Measurements from ENCODE around the gene GLIS2. TPM values are rescaled to one million over a fixed set of nuclear protein-coding genes. Genes with fewer than 3 reads are reported as not detected.

Gene GLIS2
- total and polyA plus RNA-seq, 4 donors: 12.3 to 72.6 (median 29.3) TPM

DNA sequence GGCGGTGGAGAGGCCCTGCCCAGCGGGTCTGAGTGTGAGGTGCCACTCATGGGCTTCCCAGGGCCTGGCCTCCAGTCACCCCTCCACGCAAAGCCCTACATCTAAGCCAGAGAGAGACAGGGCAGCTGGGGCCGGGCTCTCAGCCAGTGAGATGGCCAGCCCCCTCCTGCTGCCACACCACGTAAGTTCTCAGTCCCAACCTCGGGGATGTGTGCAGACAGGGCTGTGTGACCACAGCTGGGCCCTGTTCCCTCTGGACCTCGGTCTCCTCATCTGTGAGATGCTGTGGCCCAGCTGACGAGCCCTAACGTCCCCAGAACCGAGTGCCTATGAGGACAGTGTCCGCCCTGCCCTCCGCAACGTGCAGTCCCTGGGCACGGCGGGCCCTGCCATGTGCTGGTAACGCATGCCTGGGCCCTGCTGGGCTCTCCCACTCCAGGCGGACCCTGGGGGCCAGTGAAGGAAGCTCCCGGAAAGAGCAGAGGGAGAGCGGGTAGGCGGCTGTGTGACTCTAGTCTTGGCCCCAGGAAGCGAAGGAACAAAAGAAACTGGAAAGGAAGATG lies 67.0 kb downstream of the GLIS2 start:
- peak overlapping the region in 1 of 2 donors; percentile 12 for H3K27ac ChIP-seq (ENCODE audit: low read depth in 1 of 2, low read length in 2 of 2)
- H3K4me1 ChIP-seq (ENCODE audit: control insufficient read depth in 1 of 2, insufficient read depth in 2 of 2, low read length in 2 of 2): peaks cover 0 to 6% of the 10 kb centered on the region in 2 donors
- no peaks in the 10 kb centered on the region for H3K27me3 ChIP-seq (ENCODE audit: control insufficient read depth in 1 of 2, insufficient read depth in 2 of 2, low read length in 1 of 2)
- H3K36me3 ChIP-seq (ENCODE audit: control insufficient read depth in 1 of 2, insufficient read depth in 2 of 2, low read length in 1 of 2): peaks cover 0 to 13% of the 10 kb centered on the region in 2 donors
- no peaks in the 10 kb centered on the region for H3K9me3 ChIP-seq (ENCODE audit: control insufficient read depth, low read length)
- DNase-seq (peak in 1 of 2 donors; percentile 51), ATAC-seq (ENCODE audit: low FRiP score) (no peak)
- intact Hi-C loops (cut with DNase I): no loop called here
- H3K4me3 ChIP-seq (ENCODE audit: low read length in 2 of 2): no peak overlapping the region
- WGBS, 2 donors: 34 to 41% methylated on average over 21 of the region's 21 CpGs

DNA sequence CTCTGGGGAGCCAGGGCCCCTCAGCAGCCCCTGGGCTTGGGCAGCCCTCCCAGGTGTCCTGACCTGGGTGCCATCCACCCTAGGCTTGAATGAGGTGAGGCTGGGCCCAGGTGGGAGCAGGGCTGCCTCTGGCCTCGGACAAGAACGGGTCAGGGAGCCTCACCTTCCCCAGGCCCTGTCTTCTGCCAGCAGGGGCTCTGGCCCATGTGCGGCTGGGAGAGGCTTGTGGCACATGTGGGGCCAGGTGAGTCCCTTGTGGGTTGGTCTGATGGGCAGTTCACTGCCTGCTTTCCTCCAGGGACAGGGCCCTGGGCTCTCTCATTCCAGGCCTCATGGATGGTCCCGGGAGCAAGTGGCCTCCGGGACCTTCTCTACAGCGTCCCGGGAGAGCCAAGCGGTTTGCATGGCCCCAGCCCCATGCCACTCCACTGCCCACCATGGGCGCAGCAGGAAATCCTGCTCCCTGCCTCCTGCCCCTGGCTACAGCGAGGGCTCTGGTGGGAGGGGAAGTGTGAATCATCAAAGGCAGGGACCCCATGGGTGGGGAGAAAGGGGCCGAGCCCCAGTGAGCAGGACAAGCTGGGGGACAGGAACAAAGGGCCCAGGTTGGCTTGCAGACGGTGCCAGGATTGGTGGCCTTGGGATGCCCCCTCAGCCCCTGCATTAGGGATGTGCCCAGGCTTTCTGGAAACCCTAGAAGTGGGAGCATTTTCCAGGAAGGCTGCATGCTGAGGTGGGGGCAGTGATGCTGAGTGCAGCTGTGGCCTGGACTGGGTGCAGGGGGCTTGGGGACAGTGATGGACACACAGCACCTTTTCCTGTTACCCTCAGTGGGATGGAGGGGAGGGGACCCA lies 68.0 kb downstream of the GLIS2 start:
- ATAC-seq (ENCODE audit: low FRiP score): no peak
- peak in 1 of 2 donors; percentile 45 for DNase-seq
- H3K4me3 ChIP-seq (ENCODE audit: low read length in 2 of 2): no peak overlapping the region
- peaks cover 0 to 13% of the 10 kb centered on the region in 2 donors for H3K36me3 ChIP-seq (ENCODE audit: control insufficient read depth in 1 of 2, insufficient read depth in 2 of 2, low read length in 1 of 2)
- peak overlapping the region in 1 of 2 donors; percentile 66 for H3K27ac ChIP-seq (ENCODE audit: low read depth in 1 of 2, low read length in 2 of 2)
- H3K9me3 ChIP-seq (ENCODE audit: control insufficient read depth, low read length): no peaks in the 10 kb centered on the region
- peaks cover 0 to 7% of the 10 kb centered on the region in 2 donors for H3K4me1 ChIP-seq (ENCODE audit: control insufficient read depth in 1 of 2, insufficient read depth in 2 of 2, low read length in 2 of 2)
- H3K27me3 ChIP-seq (ENCODE audit: control insufficient read depth in 1 of 2, insufficient read depth in 2 of 2, low read length in 1 of 2): no peaks in the 10 kb centered on the region
- intact Hi-C loops (cut with DNase I): no loop called here
- 59% methylated on average over 10 to 12 of the region's 12 CpGs for WGBS, 2 donors

DNA sequence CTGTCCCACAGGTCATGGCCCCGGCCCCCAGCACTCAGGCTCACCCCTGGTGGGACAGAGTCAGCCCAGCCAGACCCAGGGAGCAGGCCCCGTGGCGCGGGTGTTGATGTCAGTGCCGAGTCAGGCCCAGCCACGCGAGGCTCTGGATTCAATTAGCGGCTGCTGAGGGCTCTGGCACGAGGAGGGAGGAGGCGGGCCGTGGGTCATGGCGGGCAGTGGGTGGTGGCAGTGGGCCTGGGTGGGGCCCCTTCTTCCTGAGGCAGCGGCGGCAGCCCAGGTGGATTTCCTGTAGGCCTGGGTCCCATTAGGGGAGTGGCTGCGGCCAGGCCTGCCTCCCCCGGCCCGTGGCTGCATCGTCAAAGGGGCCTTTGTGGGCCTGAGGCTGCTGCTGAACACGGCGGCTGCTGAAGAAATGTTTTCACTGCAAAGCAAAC lies 68.7 kb downstream of the GLIS2 start:
- DNase-seq (peak; percentile 72 to 86), ATAC-seq (ENCODE audit: low FRiP score) (peak; percentile 2)
- 12 to 18% methylated on average over 15 to 20 of the region's 20 CpGs for WGBS, 2 donors
- peak overlapping the region; percentile 66 to 84 for H3K27ac ChIP-seq (ENCODE audit: low read depth in 1 of 2, low read length in 2 of 2)
- peaks cover 0 to 13% of the 10 kb centered on the region in 2 donors for H3K36me3 ChIP-seq (ENCODE audit: control insufficient read depth in 1 of 2, insufficient read depth in 2 of 2, low read length in 1 of 2)
- peaks cover 0 to 7% of the 10 kb centered on the region in 2 donors for H3K4me1 ChIP-seq (ENCODE audit: control insufficient read depth in 1 of 2, insufficient read depth in 2 of 2, low read length in 2 of 2)
- no peaks in the 10 kb centered on the region for H3K27me3 ChIP-seq (ENCODE audit: control insufficient read depth in 1 of 2, insufficient read depth in 2 of 2, low read length in 1 of 2)
- H3K9me3 ChIP-seq (ENCODE audit: control insufficient read depth, low read length): no peaks in the 10 kb centered on the region
- intact Hi-C loops (cut with DNase I): no loop called here
- H3K4me3 ChIP-seq (ENCODE audit: low read length in 2 of 2): no peak overlapping the region

DNA sequence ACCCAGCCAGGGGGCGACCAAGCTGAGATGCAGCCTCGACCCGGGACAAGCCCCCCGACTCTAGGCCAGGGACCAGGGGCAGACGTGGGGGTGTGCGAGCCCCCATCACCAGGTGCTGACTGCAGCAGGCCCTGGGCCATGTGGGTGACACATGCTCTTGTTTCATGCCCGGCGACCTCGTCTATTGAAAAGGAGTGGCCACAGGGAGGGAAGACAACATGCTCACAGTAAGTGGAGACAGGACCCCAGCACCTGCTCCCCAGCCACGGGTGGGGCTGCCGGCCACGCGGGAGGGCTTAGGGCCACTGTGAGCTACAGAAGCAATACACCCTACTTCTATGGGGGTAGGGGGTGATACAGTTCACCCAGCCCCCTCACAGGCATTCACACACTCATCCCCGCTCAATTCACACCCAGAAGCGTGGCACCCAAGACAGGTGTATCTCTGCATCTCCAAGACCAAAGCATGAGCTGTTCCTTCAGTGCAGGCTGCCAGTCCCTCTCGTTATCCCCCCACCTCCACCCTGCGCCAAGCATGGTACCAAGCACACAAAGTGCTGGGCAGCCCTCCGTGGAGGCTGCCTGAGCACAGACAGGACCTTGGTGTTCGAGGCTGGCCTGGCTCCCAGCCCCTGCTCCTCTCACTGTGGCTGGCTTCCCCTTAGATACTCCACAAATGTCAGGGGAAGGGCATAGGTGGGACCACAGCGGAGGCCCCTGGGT lies 69.4 kb downstream of the GLIS2 start:
- ATAC-seq (ENCODE audit: low FRiP score) (no peak), DNase-seq (peak in 1 of 2 donors; percentile 54)
- Histone ChIP-seq H3K27ac (ENCODE audit: low read depth in 1 of 2, low read length in 2 of 2) (peak overlapping the region; percentile 84 to 88), H3K9me3 (ENCODE audit: control insufficient read depth, low read length) (no peaks in the 10 kb centered on the region), H3K36me3 (ENCODE audit: control insufficient read depth in 1 of 2, insufficient read depth in 2 of 2, low read length in 1 of 2) (peaks cover 0 to 13% of the 10 kb centered on the region in 2 donors), H3K4me3 (ENCODE audit: low read length in 2 of 2) (no peak overlapping the region), H3K27me3 (ENCODE audit: control insufficient read depth in 1 of 2, insufficient read depth in 2 of 2, low read length in 1 of 2) (no peaks in the 10 kb centered on the region), H3K4me1 (ENCODE audit: control insufficient read depth in 1 of 2, insufficient read depth in 2 of 2, low read length in 2 of 2) (peaks cover 0 to 7% of the 10 kb centered on the region in 2 donors)
- 45% methylated on average over 20 of the region's 20 CpGs for WGBS, 2 donors
- intact Hi-C loops (cut with DNase I): no loop called here

DNA sequence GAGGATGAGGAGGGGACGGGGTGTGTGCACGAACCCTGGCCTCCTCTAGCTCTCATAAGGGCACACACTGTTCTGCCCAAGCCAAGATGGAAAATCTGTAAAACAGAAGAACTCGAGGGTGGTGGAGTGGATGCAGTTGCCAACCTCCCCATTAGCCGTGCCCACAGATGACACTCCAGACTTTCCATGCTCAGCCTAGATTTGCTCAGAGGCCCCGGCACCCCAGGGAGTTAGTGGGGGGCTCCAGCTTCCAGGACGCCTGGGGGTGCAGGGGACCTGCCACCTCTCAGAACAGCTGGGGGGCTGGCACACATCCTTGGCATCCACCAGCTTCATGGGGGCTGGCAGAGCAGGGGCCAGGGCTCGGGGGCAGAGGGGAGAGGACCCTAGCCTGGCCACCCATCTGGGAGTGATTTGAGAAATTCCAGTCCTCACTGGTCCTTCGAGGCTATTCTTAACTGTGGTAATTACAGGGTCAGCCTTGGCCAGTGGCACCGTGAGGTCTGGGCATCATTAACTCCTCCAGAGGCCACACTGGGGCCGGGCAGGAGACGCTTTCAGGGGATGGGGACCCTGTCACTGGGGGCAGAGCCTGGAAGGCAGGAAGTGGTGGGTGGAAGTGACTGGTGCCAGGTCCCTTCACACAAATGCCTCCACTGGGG lies 70.1 kb downstream of the GLIS2 start:
- Histone ChIP-seq H3K27me3 (ENCODE audit: control insufficient read depth in 1 of 2, insufficient read depth in 2 of 2, low read length in 1 of 2) (no peaks in the 10 kb centered on the region), H3K9me3 (ENCODE audit: control insufficient read depth, low read length) (no peaks in the 10 kb centered on the region), H3K4me3 (ENCODE audit: low read length in 2 of 2) (no peak overlapping the region), H3K4me1 (ENCODE audit: control insufficient read depth in 1 of 2, insufficient read depth in 2 of 2, low read length in 2 of 2) (peaks cover 0 to 7% of the 10 kb centered on the region in 2 donors), H3K27ac (ENCODE audit: low read depth in 1 of 2, low read length in 2 of 2) (peak overlapping the region; percentile 84 to 88), H3K36me3 (ENCODE audit: control insufficient read depth in 1 of 2, insufficient read depth in 2 of 2, low read length in 1 of 2) (peaks cover 0 to 13% of the 10 kb centered on the region in 2 donors)
- 7 to 11% methylated on average over 11 of the region's 11 CpGs for WGBS, 2 donors
- no peak for ATAC-seq (ENCODE audit: low FRiP score)
- peak in 1 of 2 donors; percentile 48 for DNase-seq
- intact Hi-C loops (cut with DNase I): no loop called here

DNA sequence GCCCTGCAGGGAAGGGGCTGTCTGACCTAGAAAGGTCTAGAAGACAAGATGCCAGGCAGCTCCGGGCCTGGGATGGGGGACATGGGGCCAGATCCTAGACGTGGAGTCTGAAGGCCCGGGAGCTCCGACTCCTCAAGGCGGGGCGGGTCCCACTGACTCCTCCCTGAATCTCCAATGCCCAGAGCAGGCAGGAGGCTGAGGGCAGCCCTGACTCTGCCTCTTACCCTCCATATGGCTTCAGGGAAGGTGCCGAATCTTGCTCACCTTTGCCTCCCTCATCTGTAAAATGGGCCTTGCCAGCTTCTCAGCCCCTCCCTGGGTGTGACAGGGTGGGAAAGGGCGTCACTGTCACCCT lies 70.6 kb downstream of the GLIS2 start:
- H3K27me3 ChIP-seq (ENCODE audit: control insufficient read depth in 1 of 2, insufficient read depth in 2 of 2, low read length in 1 of 2): no peaks in the 10 kb centered on the region
- no peak overlapping the region for H3K4me3 ChIP-seq (ENCODE audit: low read length in 2 of 2)
- peaks cover 0 to 7% of the 10 kb centered on the region in 2 donors for H3K4me1 ChIP-seq (ENCODE audit: control insufficient read depth in 1 of 2, insufficient read depth in 2 of 2, low read length in 2 of 2)
- peaks cover 0 to 13% of the 10 kb centered on the region in 2 donors for H3K36me3 ChIP-seq (ENCODE audit: control insufficient read depth in 1 of 2, insufficient read depth in 2 of 2, low read length in 1 of 2)
- peak; percentile 73 to 89 for DNase-seq
- no peak for ATAC-seq (ENCODE audit: low FRiP score)
- 4 to 9% methylated on average over 8 of the region's 8 CpGs for whole genome bisulfite sequencing, 2 donors
- peak overlapping the region; percentile 84 to 88 for H3K27ac ChIP-seq (ENCODE audit: low read depth in 1 of 2, low read length in 2 of 2)
- intact Hi-C loops (cut with DNase I): no loop called here
- no peaks in the 10 kb centered on the region for H3K9me3 ChIP-seq (ENCODE audit: control insufficient read depth, low read length)

DNA sequence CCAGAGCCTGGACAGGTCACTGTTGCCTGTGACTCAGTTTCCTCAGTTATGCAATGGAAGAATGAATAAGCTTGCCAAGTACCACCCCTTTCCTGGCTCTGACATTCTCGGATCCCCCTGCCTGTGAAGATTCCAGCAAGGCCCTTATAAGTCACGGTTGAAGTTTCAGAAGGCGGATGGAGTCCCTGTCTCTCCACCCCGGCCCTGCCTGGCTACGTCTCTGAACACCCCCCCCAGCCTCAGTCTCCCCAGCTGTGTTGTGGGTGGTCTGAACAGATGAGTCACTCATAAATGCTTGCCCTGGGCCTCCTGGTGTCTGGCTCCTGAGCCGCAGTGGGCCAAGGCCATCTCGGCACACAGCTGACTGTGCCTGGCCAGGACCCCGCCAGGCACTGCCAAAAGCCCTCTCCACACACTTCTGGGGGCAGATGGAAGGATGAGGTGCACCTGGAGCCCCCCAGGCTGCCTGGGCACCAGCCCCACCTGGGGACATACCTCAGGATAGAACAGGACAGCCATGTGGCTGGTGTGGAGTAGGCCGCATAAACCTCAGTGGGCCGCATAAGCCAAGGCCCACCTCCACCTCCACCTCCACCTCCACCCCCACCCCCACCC lies 71.2 kb downstream of the GLIS2 start:
- WGBS, 2 donors: 15 to 22% methylated on average over 10 of the region's 10 CpGs
- H3K4me3 ChIP-seq (ENCODE audit: low read length in 2 of 2): no peak overlapping the region
- H3K27me3 ChIP-seq (ENCODE audit: control insufficient read depth in 1 of 2, insufficient read depth in 2 of 2, low read length in 1 of 2): no peaks in the 10 kb centered on the region
- ATAC-seq (ENCODE audit: low FRiP score) (no peak), DNase-seq (peak in 1 of 2 donors; percentile 55)
- intact Hi-C loops (cut with DNase I): no loop called here
- peaks cover 0 to 8% of the 10 kb centered on the region in 2 donors for H3K36me3 ChIP-seq (ENCODE audit: control insufficient read depth in 1 of 2, insufficient read depth in 2 of 2, low read length in 1 of 2)
- H3K9me3 ChIP-seq (ENCODE audit: control insufficient read depth, low read length): no peaks in the 10 kb centered on the region
- H3K4me1 ChIP-seq (ENCODE audit: control insufficient read depth in 1 of 2, insufficient read depth in 2 of 2, low read length in 2 of 2): peaks cover 0 to 7% of the 10 kb centered on the region in 2 donors
- H3K27ac ChIP-seq (ENCODE audit: low read depth in 1 of 2, low read length in 2 of 2): peak overlapping the region; percentile 84 to 88

DNA sequence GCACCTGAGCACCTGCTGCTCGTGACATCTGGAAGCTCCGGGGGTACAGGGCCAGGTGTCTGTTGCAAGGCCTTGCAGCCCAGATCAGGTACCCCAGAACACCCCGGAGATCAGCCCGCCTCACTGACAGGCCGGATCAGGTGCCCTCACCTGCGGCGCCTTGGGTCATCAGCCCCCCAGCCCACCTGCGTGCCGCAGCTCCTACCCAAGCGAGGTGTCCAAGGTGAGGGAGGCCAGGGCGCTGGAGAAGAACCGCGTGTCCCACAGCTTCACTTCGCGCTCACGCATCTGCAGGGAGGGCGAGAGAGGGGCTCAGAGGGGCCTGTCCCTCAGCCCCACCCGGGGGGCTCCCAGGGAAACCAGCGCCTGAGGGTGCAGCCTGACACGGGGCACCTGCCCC lies 71.9 kb downstream of the GLIS2 start:
- Histone ChIP-seq H3K27ac (ENCODE audit: low read depth in 1 of 2, low read length in 2 of 2) (peak overlapping the region; percentile 70 to 79), H3K9me3 (ENCODE audit: control insufficient read depth, low read length) (no peaks in the 10 kb centered on the region), H3K4me3 (ENCODE audit: low read length in 2 of 2) (no peak overlapping the region), H3K27me3 (ENCODE audit: control insufficient read depth in 1 of 2, insufficient read depth in 2 of 2, low read length in 1 of 2) (no peaks in the 10 kb centered on the region), H3K4me1 (ENCODE audit: control insufficient read depth in 1 of 2, insufficient read depth in 2 of 2, low read length in 2 of 2) (peaks cover 0 to 7% of the 10 kb centered on the region in 2 donors), H3K36me3 (ENCODE audit: control insufficient read depth in 1 of 2, insufficient read depth in 2 of 2, low read length in 1 of 2) (peaks cover 0 to 3% of the 10 kb centered on the region in 2 donors)
- peak in 1 of 2 donors; percentile 53 for DNase-seq
- 66 to 67% methylated on average over 20 of the region's 20 CpGs for WGBS, 2 donors
- intact Hi-C loops (cut with DNase I): no loop called here
- ATAC-seq (ENCODE audit: low FRiP score): no peak

Data from aorta (tissue), 5 donors.